Natural killer cell (primary cell): Measurements from ENCODE around the gene WDR45B. TPM values are rescaled to one million over a fixed set of nuclear protein-coding genes. Genes with fewer than 3 reads are reported as not detected.

ENCODE experiments used
- ATAC-seq, 3 donors: fragments of 150-1000 bp in 2 of 3; fragments of 200-7000 bp in 1 of 3; cut with Tn5 transposase; 1 replicate in 1 of 3; 2 replicates in 2 of 3; pipeline ENCODE4 v1.10.0; 2021; ENCODE audit warnings: mild to moderate bottlenecking in 2 of 3, moderate library complexity in 2 of 3
- DNase-seq, 2 donors: peaks; one replicate each; pipeline versions ENCODE4 v3.0.0 to v3.0.0-alpha.2; 2013 to 2021; ENCODE audit warnings: mixed read lengths in 1 of 2
- H3K27ac ChIP-seq: one replicate; pipeline ENCODE4 v1.5.1; 2013; ENCODE audit warnings: mild to moderate bottlenecking, low read length
- H3K27me3 ChIP-seq: one replicate; pipeline ENCODE4 v1.6.1; 2013; ENCODE audit warnings: low read length; ENCODE audit not compliant: control insufficient read depth, insufficient read depth
- H3K36me3 ChIP-seq: one replicate; pipeline ENCODE4 v1.6.1; 2013; ENCODE audit warnings: low read length; ENCODE audit not compliant: control insufficient read depth, insufficient read depth
- H3K4me1 ChIP-seq: one replicate; pipeline ENCODE4 v1.6.1; 2013; ENCODE audit warnings: low read length; ENCODE audit not compliant: control insufficient read depth, insufficient read depth
- H3K4me3 ChIP-seq: one replicate; pipeline ENCODE4 v1.5.1; 2013; ENCODE audit warnings: low read length
- H3K9me3 ChIP-seq: one replicate; pipeline ENCODE4 v1.6.1; 2013; ENCODE audit warnings: low read length; ENCODE audit not compliant: control insufficient read depth, insufficient read depth
- H3K27ac Mint-ChIP-seq, 2 donors: one replicate each; pipeline ENCODE4 v1.8.0; 2022; ENCODE audit warnings: mild to moderate bottlenecking in 2 of 2, mixed read lengths in 2 of 2, moderate library complexity in 1 of 2
- H3K27me3 Mint-ChIP-seq, 2 donors: one replicate each; pipeline ENCODE4 v1.8.0; 2022; ENCODE audit warnings: low read depth in 2 of 2, mixed read lengths in 2 of 2
- H3K36me3 Mint-ChIP-seq: one replicate; pipeline ENCODE4 v1.8.0; 2022; ENCODE audit warnings: mixed read lengths
- H3K4me1 Mint-ChIP-seq, 2 donors: one replicate each; pipeline ENCODE4 v1.8.0; 2022; ENCODE audit warnings: mixed read lengths in 2 of 2
- H3K4me3 Mint-ChIP-seq: one replicate; pipeline ENCODE4 v1.8.0; 2022; ENCODE audit warnings: mild to moderate bottlenecking, moderate library complexity, mixed read lengths
- H3K9me3 Mint-ChIP-seq, 2 donors: one replicate each; pipeline ENCODE4 v1.8.0; 2022; ENCODE audit warnings: mixed read lengths in 2 of 2
- CTCF ChIP-seq: fragments of 200-600 bp; IDR thresholded peaks from one replicate; pipeline ENCODE4 v1.8.0; 2022; ENCODE audit warnings: antibody characterized with exemption
- WGBS: methylation state at CpG from one replicate; pipeline ENCODE4 v1.1.7; 2013; ENCODE audit warnings: missing lambda C conversion rate; ENCODE audit not compliant: insufficient coverage; 5-methylcytosine and 5-hydroxymethylcytosine counted together
- intact Hi-C: fragments of 100-400 bp; cut with micrococcal nuclease; formaldehyde crosslinking; loops from one replicate; pipeline ENCODE4 v1.14.2; 2022
- total RNA-seq, 4 donors: library from RNA; stranded (reverse); fragments of 120-200 nt in 1 of 4; gene quantifications; one replicate each; pipeline versions ENCODE4 v1.2.3 to v1.2.4, GENCODE V29; 2013 to 2022

WDR45B gene
- total RNA-seq, 3 donors from 2014 or later (not counting 1 experiment from before 2014, with no cell fraction given) = 81.8 to 112 (median 94.6) TPM

- no peaks in the 10 kb centered on the region for H3K27me3 ChIP-seq
- peaks cover 5% of the 10 kb centered on the region for H3K9me3 ChIP-seq
- Mint-ChIP-seq H3K27ac (no peak overlapping the region), H3K27me3 (no peaks in the 10 kb centered on the region), H3K4me1 (no peaks in the 10 kb centered on the region), H3K9me3 (peaks cover 0 to 5% of the 10 kb centered on the region in 2 donors), H3K36me3 (no peaks in the 10 kb centered on the region), H3K4me3 (no peak overlapping the region)
- intact Hi-C loops = no loop called here
- no peak overlapping the region for H3K27ac ChIP-seq
- no peak for TF ChIP-seq CTCF
- 96% methylated on average over 27 of the region's 28 CpGs for WGBS
- no peaks in the 10 kb centered on the region for H3K4me1 ChIP-seq
- ATAC-seq (no peak), DNase-seq (no peak)
- no peaks in the 10 kb centered on the region for H3K36me3 ChIP-seq
- no peak overlapping the region for H3K4me3 ChIP-seq
Observed at GRCh38 chr17:82679586-82680465, 31.6 kb upstream of the WDR45B start.

DNA sequence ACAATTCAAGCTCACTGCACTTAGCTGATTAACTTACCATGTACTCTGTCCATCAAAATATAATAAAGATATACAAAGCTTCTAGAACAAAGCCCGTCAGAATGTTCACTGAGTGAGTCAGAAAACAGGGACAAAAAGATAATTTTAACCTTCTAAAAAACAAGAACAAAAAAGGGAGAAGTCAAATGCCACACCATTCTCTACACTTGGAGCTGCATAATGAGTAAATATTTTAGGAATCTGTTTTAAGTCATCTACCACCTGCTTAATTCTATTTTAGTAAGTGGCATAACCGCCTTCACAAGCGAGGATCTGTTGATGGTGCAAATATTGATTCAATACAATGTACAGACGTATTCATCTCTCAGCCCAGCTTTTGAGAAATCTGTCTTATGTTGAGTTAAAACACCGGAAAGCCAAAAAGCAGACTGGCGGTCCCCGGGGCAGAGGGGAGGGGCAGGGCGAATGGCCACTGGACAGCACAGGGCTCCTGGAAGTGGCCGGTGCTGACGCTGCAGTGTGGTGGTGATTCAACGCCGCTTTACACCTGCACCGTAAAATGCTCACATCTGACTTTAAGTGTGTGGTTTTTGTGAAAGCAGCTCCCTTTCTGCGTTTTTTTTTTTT is 30.1 kb upstream of the WDR45B start:
- WGBS = 79% methylated on average over 13 of the region's 14 CpGs
- no peaks in the 10 kb centered on the region for H3K27me3 Mint-ChIP-seq
- H3K27me3 ChIP-seq = no peaks in the 10 kb centered on the region
- no peak overlapping the region for H3K27ac Mint-ChIP-seq
- H3K9me3 Mint-ChIP-seq = peaks cover 0 to 5% of the 10 kb centered on the region in 2 donors
- H3K4me3 Mint-ChIP-seq = no peak overlapping the region
- no peaks in the 10 kb centered on the region for H3K4me1 Mint-ChIP-seq
- H3K36me3 Mint-ChIP-seq = no peaks in the 10 kb centered on the region
- H3K9me3 ChIP-seq = peaks cover 5% of the 10 kb centered on the region
- intact Hi-C loops = no loop called here
- DNase-seq = no peak
- ATAC-seq = peak in 2 of 3 donors; percentile 18 to 30
- no peak for TF ChIP-seq CTCF
- no peaks in the 10 kb centered on the region for H3K36me3 ChIP-seq
- no peak overlapping the region for H3K4me3 ChIP-seq
- H3K4me1 ChIP-seq = no peaks in the 10 kb centered on the region
- H3K27ac ChIP-seq = no peak overlapping the region

DNA sequence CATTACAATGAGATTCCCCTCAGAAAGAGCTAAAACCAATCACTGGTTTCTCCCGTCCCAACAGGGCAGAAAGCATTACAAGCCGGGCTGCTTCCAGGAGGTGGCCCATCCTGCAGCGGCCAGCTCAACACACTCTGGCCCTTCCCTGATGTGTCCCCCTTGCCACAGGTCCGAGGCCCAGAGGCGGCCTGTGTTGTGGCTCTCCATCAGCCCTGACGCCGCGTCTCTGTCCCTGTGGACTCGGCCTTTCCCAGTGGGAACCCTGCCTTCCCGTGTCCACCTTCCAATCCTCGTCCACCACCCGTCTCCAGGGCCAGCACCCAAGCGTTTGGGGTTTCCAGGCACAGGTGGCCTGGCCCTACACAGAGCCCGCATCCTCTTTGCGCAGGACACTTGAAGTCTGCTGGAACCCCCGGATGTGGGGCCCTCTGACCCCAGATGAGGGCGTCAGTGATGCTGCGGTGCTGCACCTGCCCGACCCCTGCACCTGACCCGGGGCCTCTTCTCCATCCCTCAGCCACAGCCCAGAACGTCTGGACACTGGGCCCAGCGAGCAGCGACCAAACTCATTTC is 29.2 kb upstream of the WDR45B start:
- Histone ChIP-seq H3K27me3 (no peaks in the 10 kb centered on the region), H3K27ac (no peak overlapping the region), H3K4me3 (no peak overlapping the region), H3K36me3 (no peaks in the 10 kb centered on the region), H3K4me1 (no peaks in the 10 kb centered on the region), H3K9me3 (peaks cover 5% of the 10 kb centered on the region)
- H3K9me3 Mint-ChIP-seq = peaks cover 0 to 5% of the 10 kb centered on the region in 2 donors
- DNase-seq (no peak), ATAC-seq (no peak)
- H3K4me3 Mint-ChIP-seq = no peak overlapping the region
- H3K27ac Mint-ChIP-seq = no peak overlapping the region
- WGBS = 90% methylated on average over 23 of the region's 23 CpGs
- no peaks in the 10 kb centered on the region for H3K27me3 Mint-ChIP-seq
- intact Hi-C loops = no loop called here
- H3K4me1 Mint-ChIP-seq = no peaks in the 10 kb centered on the region
- no peak for TF ChIP-seq CTCF
- no peaks in the 10 kb centered on the region for H3K36me3 Mint-ChIP-seq
